Endothelial cell of umbilical vein (primary cell): ENCODE measurements around the gene ZNF142.

Experiments used
- EZH2 ChIP-seq: IDR thresholded peaks from 2 replicates; pipeline ENCODE4 v1.6.1; 2012; ENCODE audit warnings: borderline replicate concordance, low read depth, mild to moderate bottlenecking, moderate library complexity, low read length, inconsistent platforms; ENCODE audit not compliant: severe bottlenecking
- FOS ChIP-seq: IDR thresholded peaks from 2 replicates; pipeline ENCODE4 v1.6.1; 2011; ENCODE audit warnings: mild to moderate bottlenecking, low read length, moderate library complexity, borderline replicate concordance; ENCODE audit not compliant: insufficient read depth
- GATA2 ChIP-seq: IDR thresholded peaks from 2 replicates; pipeline ENCODE4 v1.7.0; 2011; ENCODE audit warnings: low read depth, mild to moderate bottlenecking, moderate library complexity, mixed read lengths, low read length; ENCODE audit not compliant: insufficient read length, insufficient read depth
- JUN ChIP-seq: IDR thresholded peaks from 2 replicates; pipeline ENCODE4 v1.6.1; 2011; ENCODE audit warnings: borderline replicate concordance, low read depth; ENCODE audit not compliant: insufficient read length, insufficient read depth
- MAX ChIP-seq: IDR thresholded peaks from 2 replicates; pipeline ENCODE4 v1.6.1; 2011; ENCODE audit not compliant: insufficient read depth, insufficient read length
- MYC ChIP-seq: IDR thresholded peaks from one replicate; pipeline ENCODE4 v1.6.1; 2011; ENCODE audit warnings: mild to moderate bottlenecking, low read depth, low read length
- POLR2A ChIP-seq: IDR thresholded peaks from 2 replicates; pipeline ENCODE4 v1.6.1; 2012; ENCODE audit warnings: low read depth, mild to moderate bottlenecking, control low read depth, low read length
- POLR2AphosphoS5 ChIP-seq: IDR thresholded peaks from 2 replicates; pipeline ENCODE4 v1.6.1; 2012; ENCODE audit warnings: low read depth, mild to moderate bottlenecking, control low read depth, low read length, moderate library complexity; ENCODE audit not compliant: insufficient read depth
- TF ChIP-seq, protein P1 (sequence below), 2 donors: IDR thresholded peaks; 1 replicate in 1 of 2; 2 replicates in 1 of 2; pipeline ENCODE4 v1.5.1; 2011; ENCODE audit warnings: low read length in 2 of 2, mild to moderate bottlenecking in 2 of 2, moderate library complexity in 2 of 2, control low read depth in 1 of 2, inconsistent platforms in 1 of 2, low read depth in 1 of 2; ENCODE audit not compliant: insufficient read depth in 1 of 2; ENCODE audit errors: extremely low read depth in 1 of 2

DNA sequence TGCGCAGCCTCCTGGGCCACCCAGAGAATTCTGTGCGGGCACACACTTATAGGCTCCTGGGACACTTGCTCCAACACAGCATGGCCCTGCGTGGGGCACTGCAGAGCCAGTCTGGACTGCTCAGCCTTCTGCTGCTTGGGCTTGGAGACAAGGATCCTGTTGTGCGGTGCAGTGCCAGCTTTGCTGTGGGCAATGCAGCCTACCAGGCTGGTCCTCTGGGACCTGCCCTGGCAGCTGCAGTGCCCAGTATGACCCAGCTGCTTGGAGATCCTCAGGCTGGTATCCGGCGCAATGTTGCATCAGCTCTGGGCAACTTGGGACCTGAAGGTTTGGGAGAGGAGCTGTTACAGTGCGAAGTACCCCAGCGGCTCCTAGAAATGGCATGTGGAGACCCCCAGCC, 39.5 kb upstream of the ZNF142 start:
- no peak for TF ChIP-seq POLR2A
- TF ChIP-seq EZH2, result no peak
- TF ChIP-seq FOS, result no peak
- TF ChIP-seq, protein P1, sequence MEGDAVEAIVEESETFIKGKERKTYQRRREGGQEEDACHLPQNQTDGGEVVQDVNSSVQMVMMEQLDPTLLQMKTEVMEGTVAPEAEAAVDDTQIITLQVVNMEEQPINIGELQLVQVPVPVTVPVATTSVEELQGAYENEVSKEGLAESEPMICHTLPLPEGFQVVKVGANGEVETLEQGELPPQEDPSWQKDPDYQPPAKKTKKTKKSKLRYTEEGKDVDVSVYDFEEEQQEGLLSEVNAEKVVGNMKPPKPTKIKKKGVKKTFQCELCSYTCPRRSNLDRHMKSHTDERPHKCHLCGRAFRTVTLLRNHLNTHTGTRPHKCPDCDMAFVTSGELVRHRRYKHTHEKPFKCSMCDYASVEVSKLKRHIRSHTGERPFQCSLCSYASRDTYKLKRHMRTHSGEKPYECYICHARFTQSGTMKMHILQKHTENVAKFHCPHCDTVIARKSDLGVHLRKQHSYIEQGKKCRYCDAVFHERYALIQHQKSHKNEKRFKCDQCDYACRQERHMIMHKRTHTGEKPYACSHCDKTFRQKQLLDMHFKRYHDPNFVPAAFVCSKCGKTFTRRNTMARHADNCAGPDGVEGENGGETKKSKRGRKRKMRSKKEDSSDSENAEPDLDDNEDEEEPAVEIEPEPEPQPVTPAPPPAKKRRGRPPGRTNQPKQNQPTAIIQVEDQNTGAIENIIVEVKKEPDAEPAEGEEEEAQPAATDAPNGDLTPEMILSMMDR (IDR thresholded peaks at IDR 0.05; ENCODE audit: extremely low read depth in 1 of 2, insufficient read depth in 1 of 2, low read depth in 1 of 2, low read length in 2 of 2), result no peak
- TF ChIP-seq POLR2AphosphoS5, result no peak
- no peak for TF ChIP-seq MYC
- no peak for TF ChIP-seq MAX
- TF ChIP-seq JUN, result no peak
- no peak for TF ChIP-seq GATA2
